HG02885 (cell line): ENCODE measurements around the gene PEAR1.

Experiments used
- ATAC-seq: cut with Tn5 transposase; IDR thresholded peaks from one replicate; pipeline ENCODE4 v1.9.1; 2021; ENCODE audit warnings: mild to moderate bottlenecking; ENCODE audit not compliant: unreplicated experiment, poor library complexity

The PEAR1 gene

GRCh38 chr1:156881663-156882062 is 11.9 kb upstream of the PEAR1 start:
- no peak for ATAC-seq

- no peak for ATAC-seq
Observed at GRCh38 chr1:156882543-156882942, 11.0 kb upstream of the PEAR1 start.

DNA sequence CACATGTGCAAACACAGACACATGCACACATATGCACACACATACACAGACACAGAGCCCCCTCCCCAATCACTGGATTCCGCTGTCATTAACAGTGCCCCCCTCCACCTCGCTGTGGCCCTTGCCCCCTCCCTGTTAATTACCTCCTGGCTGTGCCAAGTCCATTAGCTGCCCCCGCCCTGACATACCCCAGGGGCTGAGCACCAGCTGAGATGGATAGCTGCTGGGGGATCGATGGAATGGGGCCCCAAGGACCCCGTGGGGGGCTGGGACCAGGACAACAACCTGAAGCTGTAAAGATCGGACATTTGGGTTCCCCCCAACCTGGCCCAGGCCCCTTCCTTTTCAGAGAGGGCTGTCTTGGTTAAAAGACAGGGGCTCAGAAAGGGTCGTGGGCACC is 9.6 kb upstream of the PEAR1 start:
- no peak for ATAC-seq

DNA sequence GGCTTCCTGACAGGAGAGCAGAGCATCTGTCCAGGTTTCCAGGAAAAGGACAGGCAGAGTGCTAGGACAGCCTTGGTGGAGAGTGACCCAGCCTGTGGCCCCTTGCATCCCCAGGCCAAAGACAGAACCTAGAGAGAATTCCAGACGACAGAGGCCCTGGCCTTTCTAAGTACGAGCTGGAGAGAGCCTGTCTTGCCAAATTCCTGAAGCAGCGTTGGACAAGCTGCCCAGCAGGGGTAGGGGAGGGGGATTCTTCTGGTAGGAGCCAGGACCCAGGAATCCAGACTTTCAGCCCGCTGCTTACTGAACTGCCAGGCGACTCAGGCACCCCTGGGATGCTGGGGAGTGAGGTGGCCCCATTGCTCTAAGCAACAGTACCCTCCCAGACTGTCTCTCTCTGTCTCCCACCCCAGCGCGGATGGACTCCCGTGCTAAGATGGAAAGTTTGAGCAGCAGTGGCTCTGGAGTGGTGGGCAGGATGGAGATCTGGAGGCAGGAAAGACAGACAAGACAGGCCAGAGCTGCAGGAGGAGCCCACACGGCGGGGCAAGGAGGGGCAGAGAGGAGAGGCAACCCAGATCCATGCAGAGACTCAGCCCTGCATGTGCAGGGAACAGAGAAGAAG is 8.8 kb upstream of the PEAR1 start:
- ATAC-seq, result no peak

GRCh38 chr1:156885314-156885713 is 8.2 kb upstream of the PEAR1 start:
- ATAC-seq, result no peak

DNA sequence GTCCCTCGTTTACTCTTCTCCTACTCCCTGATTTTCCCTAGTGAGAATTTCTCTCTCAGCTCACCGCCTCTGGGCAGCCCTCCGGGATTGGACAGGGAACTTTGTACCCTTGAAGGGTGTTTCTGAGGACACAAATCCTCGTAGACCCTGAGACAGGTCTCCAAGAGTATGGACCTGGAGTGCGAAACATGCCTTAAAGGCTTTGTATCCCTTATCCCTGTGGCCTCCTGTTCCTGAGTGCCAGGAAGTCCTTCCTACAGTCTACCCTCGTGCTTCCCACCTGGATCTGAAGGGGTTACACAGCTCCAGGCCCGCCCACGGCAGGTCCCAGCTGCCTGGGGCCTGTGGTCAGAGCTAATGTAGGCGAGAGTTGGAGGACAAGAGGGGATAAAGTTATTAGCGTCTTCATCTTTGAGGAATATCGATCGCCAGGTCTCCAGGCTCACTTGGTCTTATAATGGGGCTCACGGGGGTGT is 7.6 kb upstream of the PEAR1 start:
- no peak for ATAC-seq

GRCh38 chr1:156886583-156887281 is 6.8 kb upstream of the PEAR1 start:
- no peak for ATAC-seq

DNA sequence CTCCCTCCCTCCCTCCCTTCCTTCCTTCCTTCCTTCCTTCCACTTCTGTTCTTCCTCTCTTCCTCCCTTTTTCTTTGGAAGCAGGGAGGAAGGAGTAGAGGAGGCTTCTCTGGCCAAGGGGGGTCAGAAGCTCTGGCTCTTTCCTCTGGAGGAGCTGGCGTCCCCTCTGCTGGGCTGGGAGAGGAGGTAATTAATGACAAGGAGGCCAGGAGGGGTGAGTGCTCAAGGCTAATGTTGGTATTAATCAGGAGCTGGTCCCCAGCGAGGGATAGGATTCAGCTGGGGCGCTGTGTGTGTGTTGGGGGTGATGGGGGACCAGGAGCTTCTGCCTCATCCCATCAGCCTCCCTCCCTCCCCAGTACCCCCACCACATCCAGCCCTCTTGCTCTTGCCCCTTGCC is 6.2 kb upstream of the PEAR1 start:
- ATAC-seq, result no peak

DNA sequence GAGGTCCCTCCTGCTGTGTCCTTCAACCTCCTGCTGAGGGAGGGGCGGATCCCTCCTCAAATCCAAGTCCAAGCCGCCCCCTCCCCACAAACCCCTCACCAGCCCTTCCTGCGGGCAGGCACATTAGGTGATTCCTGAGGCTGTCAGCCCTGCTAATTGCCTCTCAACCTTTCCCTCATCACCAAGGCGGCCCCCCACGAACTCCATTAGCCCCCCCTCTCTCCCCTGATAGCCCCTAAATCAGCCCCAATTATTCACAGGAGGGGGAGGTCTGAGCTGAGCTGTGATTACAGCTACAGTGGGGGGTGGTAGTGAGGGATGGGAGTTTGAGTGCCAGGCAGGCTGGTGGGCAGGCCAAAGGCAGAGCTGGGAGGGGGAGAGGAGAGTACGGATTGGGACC is 5.8 kb upstream of the PEAR1 start:
- ATAC-seq, result no peak

- peak; percentile 41 for ATAC-seq
Observed at GRCh38 chr1:156889802-156890580, 3.5 kb upstream of the PEAR1 start.

GRCh38 chr1:156892190-156893047 is 1.1 kb upstream of the PEAR1 start:
- peak; percentile 63 for ATAC-seq

- no peak for ATAC-seq
Observed at GRCh38 chr1:156894001-156894400, 483 bp downstream of the PEAR1 start.

GRCh38 chr1:156894711-156895454 is 1.4 kb downstream of the PEAR1 start:
- ATAC-seq, result no peak

DNA sequence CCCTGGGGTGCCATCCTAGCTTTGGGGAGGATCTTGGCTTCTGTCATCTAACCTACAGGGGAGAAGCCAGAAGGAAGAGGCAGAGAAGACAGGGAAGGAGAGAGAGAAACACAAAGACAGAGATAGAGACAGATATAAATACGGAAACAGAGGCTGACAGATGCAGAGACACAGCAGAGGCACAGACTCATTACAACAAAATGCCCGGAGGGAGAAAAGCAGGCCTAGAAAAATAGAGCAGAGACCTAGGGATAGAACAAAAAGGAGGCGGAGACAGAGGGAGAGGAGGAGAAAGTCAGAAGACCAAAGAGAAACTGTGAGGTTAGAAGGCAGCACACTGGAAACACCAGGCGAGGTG is 1.9 kb downstream of the PEAR1 start:
- no peak for ATAC-seq

DNA sequence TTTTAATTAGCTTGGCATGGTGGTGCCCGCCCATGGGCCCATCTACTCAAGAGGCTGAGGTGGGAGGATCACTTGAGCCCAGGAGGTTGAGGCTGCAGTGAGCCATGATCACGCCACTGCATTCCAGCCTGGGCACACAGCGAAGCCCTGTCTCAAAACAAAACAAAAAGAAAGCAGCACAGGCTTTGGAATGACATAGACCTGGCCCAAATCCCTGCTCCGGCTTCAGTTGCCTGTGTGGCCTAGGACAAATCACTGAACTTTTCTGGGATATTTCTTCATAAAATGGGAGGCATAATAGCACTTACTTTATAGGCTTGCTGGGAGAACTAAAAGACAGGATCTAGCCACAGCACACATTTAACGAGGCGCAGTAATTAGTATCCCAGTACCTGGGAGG is 2.4 kb downstream of the PEAR1 start:
- ATAC-seq, result no peak

DNA sequence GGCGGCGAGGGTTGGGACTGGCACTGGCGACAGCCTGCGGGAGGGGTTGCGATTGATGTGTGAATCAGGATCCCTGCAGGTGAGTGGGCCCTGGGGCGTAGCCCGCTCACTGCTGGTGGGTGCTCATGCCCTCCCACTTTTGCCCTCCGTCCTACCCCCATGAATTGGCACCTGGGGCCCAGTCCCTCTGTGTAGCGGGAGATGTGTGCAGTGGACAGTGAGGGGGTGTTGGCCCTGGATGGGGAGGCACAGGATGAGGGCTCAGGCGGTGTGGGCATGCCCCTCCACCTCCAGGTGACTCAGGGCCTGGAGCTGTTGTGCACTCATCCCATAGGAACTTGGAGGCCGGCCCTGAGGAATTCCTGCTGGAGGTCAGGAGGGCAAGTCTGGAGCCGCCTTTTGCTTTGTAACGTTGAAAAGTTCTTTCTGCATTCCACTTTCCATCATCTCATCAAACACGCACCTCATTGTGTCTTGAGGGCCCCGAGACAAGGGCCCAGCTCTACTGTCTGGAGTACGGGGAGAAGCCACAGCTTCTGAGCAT is 3.0 kb downstream of the PEAR1 start:
- no peak for ATAC-seq

GRCh38 chr1:156897078-156897825 is 3.7 kb downstream of the PEAR1 start:
- ATAC-seq, result no peak

DNA sequence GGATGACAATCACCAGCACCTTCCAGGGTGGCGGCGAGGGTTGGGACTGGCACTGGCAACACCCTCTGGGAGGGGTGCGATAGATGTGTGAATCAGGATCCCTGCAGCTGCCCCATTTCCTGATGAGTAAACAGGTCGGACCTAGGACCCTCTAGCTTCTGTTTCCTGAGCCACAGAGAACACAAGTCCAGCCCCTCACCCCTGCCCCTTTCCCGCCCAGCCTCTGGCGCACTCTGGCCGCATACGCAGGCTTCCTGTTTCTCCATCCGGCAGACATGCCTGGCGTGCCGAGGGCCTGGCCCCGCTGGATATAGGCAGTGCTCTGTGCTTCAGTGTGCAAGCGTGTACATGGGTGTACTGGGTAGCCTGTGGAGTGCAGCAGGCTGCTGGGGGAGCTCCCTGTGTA is 4.6 kb downstream of the PEAR1 start:
- ATAC-seq, result no peak
